Spleen (tissue), 11 donors: Measurements from ENCODE around the gene NPSR1. TPM values are rescaled to one million over a fixed set of nuclear protein-coding genes. Genes with fewer than 3 reads are reported as not detected.
"Not testable (repeated sequence)": the region's sequence is repeated elsewhere in the genome, so short reads cannot be mapped to it uniquely, and the experiment has no call there.

ENCODE experiments used
- DNase-seq: peaks from one replicate; pipeline ENCODE4 v3.0.0-alpha.2; 2020
- H3K27ac ChIP-seq, 8 donors: fragments of 200-600 bp; sonication (generic) in 7 of 8; 1 replicate in 4 of 8; 2 replicates in 4 of 8; pipeline versions ENCODE4 v1.5.0 to v1.8.0; 2016 to 2021; ENCODE audit warnings: inconsistent platforms in 4 of 8, mild to moderate bottlenecking in 4 of 8, moderate library complexity in 1 of 8
- H3K27me3 ChIP-seq, 7 donors: fragments of 200-600 bp; sonication (generic) in 6 of 7; replicated peaks in 1 of 7; 1 replicate in 4 of 7; 2 replicates in 3 of 7; pipeline versions ENCODE4 v1.5.0 to v1.8.0; 2016 to 2021; ENCODE audit warnings: inconsistent platforms in 3 of 7, mild to moderate bottlenecking in 1 of 7
- H3K36me3 ChIP-seq, 6 donors: fragments of 200-600 bp; sonication (generic) in 5 of 6; 1 replicate in 4 of 6; 2 replicates in 2 of 6; pipeline versions ENCODE4 v1.5.0 to v1.8.0; 2016 to 2021; ENCODE audit warnings: inconsistent platforms in 2 of 6
- H3K4me1 ChIP-seq, 6 donors: fragments of 200-600 bp; sonication (generic) in 5 of 6; 1 replicate in 3 of 6; 2 replicates in 3 of 6; pipeline versions ENCODE4 v1.5.0 to v1.8.0; 2016 to 2021; ENCODE audit warnings: inconsistent platforms in 3 of 6
- H3K4me3 ChIP-seq, 8 donors: fragments of 200-600 bp; sonication (generic) in 7 of 8; 1 replicate in 4 of 8; 2 replicates in 4 of 8; pipeline versions ENCODE4 v1.5.0 to v1.8.0; 2016 to 2021; ENCODE audit warnings: inconsistent platforms in 4 of 8, mild to moderate bottlenecking in 4 of 8, moderate library complexity in 2 of 8
- H3K9me3 ChIP-seq, 8 donors: fragments of 200-600 bp; sonication (generic) in 7 of 8; 1 replicate in 4 of 8; 2 replicates in 4 of 8; pipeline versions ENCODE4 v1.5.0 to v1.8.0; 2016 to 2021; ENCODE audit warnings: inconsistent platforms in 4 of 8
- CTCF ChIP-seq, 11 experiments: fragments of 200-600 bp in 7 of 11; fragments of 450-650 bp in 4 of 11; sonication (generic) in 4 of 11; IDR thresholded peaks in 8 of 11; conservative IDR thresholded peaks in 3 of 11; 1 replicate in 7 of 11; 2 replicates in 4 of 11; pipeline versions ENCODE4 v1.4.0 to v1.8.0; 2016 to 2021; ENCODE audit warnings: antibody characterized with exemption in 11 of 11, inconsistent platforms in 4 of 11, mild to moderate bottlenecking in 1 of 11
- POLR2A ChIP-seq, 3 donors: fragments of 450-650 bp; IDR thresholded peaks; one replicate each; pipeline ENCODE4 v1.5.1; 2017; ENCODE audit warnings: antibody characterized with exemption in 3 of 3, mild to moderate bottlenecking in 1 of 3
- POLR2AphosphoS5 ChIP-seq, 3 donors: sonication (generic); formaldehyde crosslinking; IDR thresholded peaks; one replicate each; pipeline ENCODE4 v1.5.1; 2017; ENCODE audit warnings: antibody characterized with exemption in 3 of 3
- WGBS, 5 donors: extraction: QIAGEN DNeasy Blood & Tissue Kit in 3 of 5; methylation state at CpG; one replicate each; pipeline versions ENCODE4 v1.1.5 to v1.1.7; 2013 to 2018; 5-methylcytosine and 5-hydroxymethylcytosine counted together
- intact Hi-C: fragments of 100-400 bp; cut with DNase I; formaldehyde crosslinking; loops from one replicate; pipeline ENCODE4 v1.15.0; 2023; ENCODE audit warnings: low total_unique reads
- polyA plus RNA-seq, 3 donors: library from polyadenylated mRNA; stranded (reverse); fragments of 200-250 nt; gene quantifications; one replicate each; pipeline ENCODE4 v1.2.1, GENCODE V29; 2013
- total RNA-seq, 7 donors: library from RNA; depleted of rRNA in 3 of 7; stranded (reverse); fragments of >200 nt in 3 of 7; fragmentation: NEBNext Ultra II Directional in 4 of 7; extraction: Animal tissue kit (Norgen Biotek cat#: 25700) in 4 of 7; gene quantifications; one replicate each; pipeline versions ENCODE4 v1.1.0 to v1.2.1, GENCODE V29; 2016 to 2021
- donor health status: healthy with polysubstance abuse.
- donor health status: DM: no; HTN: no; CAD: no; lungs with moderate emphysema.
- donor health status: DM: no; HTN: no; CAD: no.
- donor health status: Bipolar disorder and iron deficiency.
- donor health status: healthy.
- donor health status: DM: no; HTN: no; CAD: no.
- donor health status: DM: yes; HTN: yes; CAD: no.

The NPSR1 gene
- total and polyA plus RNA-seq, 10 donors, result not detected

GRCh38 chr7:34849163-34849960 lies 191.3 kb downstream of the NPSR1 start:
- no peaks in the 10 kb centered on the region for H3K9me3 ChIP-seq
- H3K4me1 ChIP-seq, result no peaks in the 10 kb centered on the region
- no peak for DNase-seq
- no peaks in the 10 kb centered on the region for H3K27me3 ChIP-seq
- H3K27ac ChIP-seq, result no peak overlapping the region
- intact Hi-C loops, result no loop called here
- no peak overlapping the region for H3K4me3 ChIP-seq
- no peak for TF ChIP-seq CTCF (IDR thresholded peaks at IDR 0.05 in 8 of 11, conservative IDR thresholded peaks at IDR 0.05 in 3 of 11)
- no peak for TF ChIP-seq POLR2AphosphoS5 (IDR thresholded peaks at IDR 0.05)
- no peak for TF ChIP-seq POLR2A (IDR thresholded peaks at IDR 0.05)
- no peaks in the 10 kb centered on the region for H3K36me3 ChIP-seq
- 70 to 80% (median 79%) methylated on average over 9 of the region's 9 CpGs for WGBS, 5 donors

- WGBS, 5 donors, result 34 to 75% (median 72%) methylated on average over 1 of the region's 1 CpG
- TF ChIP-seq POLR2A (IDR thresholded peaks at IDR 0.05) (no peak), CTCF (IDR thresholded peaks at IDR 0.05 in 8 of 11, conservative IDR thresholded peaks at IDR 0.05 in 3 of 11) (no peak), POLR2AphosphoS5 (IDR thresholded peaks at IDR 0.05) (no peak)
These were observed 192.0 kb downstream of the NPSR1 start for GRCh38 chr7:34849986-34850385.

GRCh38 chr7:34850681-34851080 lies 192.7 kb downstream of the NPSR1 start:
- Histone ChIP-seq H3K4me1 (no peaks in the 10 kb centered on the region), H3K36me3 (no peaks in the 10 kb centered on the region), H3K9me3 (no peaks in the 10 kb centered on the region), H3K27me3 (no peaks in the 10 kb centered on the region), H3K4me3 (no peak overlapping the region), H3K27ac (no peak overlapping the region)
- no peak for DNase-seq
- 40 to 46% (median 44%) methylated on average over 8 of the region's 8 CpGs for whole genome bisulfite sequencing, 5 donors
- intact Hi-C loops, result no loop called here
- TF ChIP-seq POLR2AphosphoS5 (IDR thresholded peaks at IDR 0.05) (no peak), POLR2A (IDR thresholded peaks at IDR 0.05) (no peak), CTCF (IDR thresholded peaks at IDR 0.05 in 8 of 11, conservative IDR thresholded peaks at IDR 0.05 in 3 of 11) (no peak)

More at GRCh38 chr7:34849986-34850385, 192.0 kb downstream of the NPSR1 start:
- no peaks in the 10 kb centered on the region for H3K4me1 ChIP-seq
- H3K4me3 ChIP-seq, result no peak overlapping the region
- no peak for DNase-seq
- no peak overlapping the region for H3K27ac ChIP-seq
- intact Hi-C loops, result no loop called here
- H3K9me3 ChIP-seq, result no peaks in the 10 kb centered on the region
- H3K27me3 ChIP-seq, result no peaks in the 10 kb centered on the region
- no peaks in the 10 kb centered on the region for H3K36me3 ChIP-seq

GRCh38 chr7:34851431-34851830 lies 193.4 kb downstream of the NPSR1 start:
- Histone ChIP-seq H3K36me3 (no peaks in the 10 kb centered on the region), H3K9me3 (no peaks in the 10 kb centered on the region), H3K27me3 (no peaks in the 10 kb centered on the region), H3K4me1 (no peaks in the 10 kb centered on the region), H3K27ac (no peak overlapping the region), H3K4me3 (no peak overlapping the region)
- DNase-seq, result no peak
- no peak for TF ChIP-seq POLR2A (IDR thresholded peaks at IDR 0.05)
- TF ChIP-seq CTCF (IDR thresholded peaks at IDR 0.05 in 8 of 11, conservative IDR thresholded peaks at IDR 0.05 in 3 of 11), result no peak
- no peak for TF ChIP-seq POLR2AphosphoS5 (IDR thresholded peaks at IDR 0.05)
- intact Hi-C loops, result no loop called here
- WGBS, 5 donors, result 68 to 81% (median 77%) methylated on average over 2 of the region's 2 CpGs

- DNase-seq, H3K4me3 ChIP-seq, intact Hi-C loops, H3K4me1 ChIP-seq, H3K36me3 ChIP-seq, H3K27ac ChIP-seq, H3K27me3 ChIP-seq: not testable (repeated sequence)
- WGBS, 5 donors, result 73 to 94% (median 88%) methylated on average over 2 of the region's 2 CpGs
- peaks cover 0 to 12% (median 10%) of the 10 kb centered on the region in 8 donors for H3K9me3 ChIP-seq
These were observed 200.4 kb downstream of the NPSR1 start for GRCh38 chr7:34858444-34858843.

GRCh38 chr7:34859281-34859680 lies 201.3 kb downstream of the NPSR1 start:
- H3K36me3 ChIP-seq, DNase-seq, H3K4me1 ChIP-seq, H3K27me3 ChIP-seq, H3K27ac ChIP-seq, H3K4me3 ChIP-seq, intact Hi-C loops: not testable (repeated sequence)
- H3K9me3 ChIP-seq, result peaks cover 0 to 14% (median 10%) of the 10 kb centered on the region in 8 donors
- 68 to 93% (median 90%) methylated on average over 1 of the region's 1 CpG for WGBS, 5 donors

- 76 to 93% (median 85%) methylated on average over 4 to 5 of the region's 5 CpGs for WGBS, 5 donors
- DNase-seq, H3K4me1 ChIP-seq, intact Hi-C loops, H3K27me3 ChIP-seq, H3K9me3 ChIP-seq, H3K4me3 ChIP-seq, H3K36me3 ChIP-seq, H3K27ac ChIP-seq: not testable (repeated sequence)
These were observed 208.2 kb downstream of the NPSR1 start for GRCh38 chr7:34866222-34866621.
